GM21576 (cell line): Measurements from ENCODE around the gene ABCA3.

Experiments used
- ATAC-seq: cut with Tn5 transposase; IDR thresholded peaks from one replicate; pipeline ENCODE4 v1.9.1; 2021; ENCODE audit warnings: mild to moderate bottlenecking, moderate library complexity; ENCODE audit not compliant: unreplicated experiment

ABCA3 gene

DNA sequence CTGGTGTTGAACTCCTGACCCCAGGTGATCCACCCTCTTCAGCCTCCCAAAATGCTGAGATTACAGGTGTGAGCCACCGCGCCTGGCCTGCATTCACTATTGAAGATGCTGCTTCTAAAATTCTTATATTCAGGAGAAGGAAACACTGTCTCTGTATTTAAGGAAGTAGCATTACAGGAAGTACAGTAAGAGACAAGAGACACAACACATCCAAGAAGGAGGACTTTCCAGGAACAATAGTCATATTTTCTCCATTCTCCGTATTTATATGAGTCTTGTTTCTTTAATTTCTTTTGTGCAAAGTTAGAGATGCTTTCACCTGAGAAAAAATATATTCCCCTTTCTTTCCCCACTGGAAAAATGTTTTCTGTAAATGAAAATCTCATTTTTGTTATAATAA lies 18.3 kb upstream of the ABCA3 start:
- no peak for ATAC-seq

DNA sequence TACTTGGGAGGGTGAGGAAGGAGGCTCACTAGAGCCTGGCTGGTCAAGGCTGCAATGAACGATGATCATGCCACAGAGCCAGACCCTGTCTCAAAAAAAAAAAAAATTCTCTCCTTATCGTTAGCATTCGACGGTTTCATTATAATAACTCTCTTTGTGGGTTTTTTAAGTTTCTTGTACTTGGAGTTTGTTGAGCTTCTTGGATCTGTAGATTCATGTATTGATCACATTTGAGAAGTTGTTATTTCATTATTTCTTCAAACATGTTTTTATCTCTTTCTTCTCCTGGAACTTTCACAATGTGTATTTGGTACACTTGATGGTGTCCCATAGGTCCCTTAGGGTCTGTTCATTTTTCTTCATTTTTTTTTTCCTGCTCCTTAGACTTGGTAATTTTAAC lies 16.8 kb upstream of the ABCA3 start:
- ATAC-seq: no peak

DNA sequence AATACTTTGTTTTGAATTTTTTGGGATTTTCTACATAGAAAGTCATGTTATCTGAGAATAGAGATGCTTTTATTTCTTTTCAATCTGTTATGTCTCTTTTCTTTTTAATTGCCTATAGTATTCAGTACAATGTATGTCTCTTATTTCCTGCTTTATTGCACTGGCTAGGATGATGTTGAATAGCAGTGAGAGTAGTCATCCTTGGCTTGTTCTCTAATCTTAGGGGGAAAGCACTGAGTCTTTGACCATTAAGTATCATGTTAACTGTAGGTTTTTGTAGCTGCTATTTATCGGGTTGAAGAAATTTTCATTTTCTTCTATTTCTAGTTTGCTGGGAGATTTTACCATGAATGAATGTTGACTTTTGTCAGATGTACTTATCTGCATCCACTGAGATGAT lies 10.0 kb upstream of the ABCA3 start:
- no peak for ATAC-seq

- ATAC-seq: no peak
These were observed 2.7 kb upstream of the ABCA3 start for GRCh38 chr16:2343211-2343610.

- no peak for ATAC-seq
These were observed 1.2 kb upstream of the ABCA3 start for GRCh38 chr16:2341456-2342447.

GRCh38 chr16:2339521-2340484 lies 725 bp downstream of the ABCA3 start:
- peak; percentile 21 for ATAC-seq

GRCh38 chr16:2337431-2338296 lies 2.9 kb downstream of the ABCA3 start:
- ATAC-seq: no peak

- no peak for ATAC-seq
These were observed 5.1 kb downstream of the ABCA3 start for GRCh38 chr16:2335286-2335895.

DNA sequence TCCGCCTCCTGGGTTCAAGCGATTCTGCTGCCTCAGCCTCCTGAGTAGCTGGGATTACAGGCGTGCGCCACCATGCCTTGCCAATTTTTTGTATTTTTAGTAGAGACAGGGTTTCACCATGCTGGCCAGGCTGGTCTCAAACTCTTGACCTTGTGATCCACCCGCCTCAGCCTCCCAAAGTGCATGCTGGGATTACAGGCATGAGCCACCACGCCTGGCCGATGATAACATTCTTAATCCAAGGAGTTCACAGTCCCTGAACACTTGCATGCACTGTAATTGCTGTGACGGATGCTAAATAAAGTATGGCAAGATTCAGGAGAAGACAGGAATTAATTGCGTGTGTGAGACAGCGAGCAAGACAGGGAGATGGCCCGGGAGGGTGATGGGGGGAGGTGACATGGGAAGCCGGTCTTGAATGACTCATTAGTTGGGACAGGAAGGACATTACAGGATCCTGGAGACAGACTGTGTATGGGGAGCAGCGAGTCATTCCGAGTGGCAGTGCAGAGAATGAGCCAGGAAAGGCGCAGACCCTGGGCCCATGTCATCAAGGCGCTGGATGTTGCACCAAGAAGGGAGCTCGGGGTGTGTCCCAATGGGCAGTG lies 6.7 kb downstream of the ABCA3 start:
- ATAC-seq: no peak

- ATAC-seq: no peak
These were observed 7.3 kb downstream of the ABCA3 start for GRCh38 chr16:2333231-2333630.

GRCh38 chr16:2331931-2332267 lies 8.6 kb downstream of the ABCA3 start:
- ATAC-seq: no peak

GRCh38 chr16:2331199-2331930 lies 9.2 kb downstream of the ABCA3 start:
- ATAC-seq: no peak

DNA sequence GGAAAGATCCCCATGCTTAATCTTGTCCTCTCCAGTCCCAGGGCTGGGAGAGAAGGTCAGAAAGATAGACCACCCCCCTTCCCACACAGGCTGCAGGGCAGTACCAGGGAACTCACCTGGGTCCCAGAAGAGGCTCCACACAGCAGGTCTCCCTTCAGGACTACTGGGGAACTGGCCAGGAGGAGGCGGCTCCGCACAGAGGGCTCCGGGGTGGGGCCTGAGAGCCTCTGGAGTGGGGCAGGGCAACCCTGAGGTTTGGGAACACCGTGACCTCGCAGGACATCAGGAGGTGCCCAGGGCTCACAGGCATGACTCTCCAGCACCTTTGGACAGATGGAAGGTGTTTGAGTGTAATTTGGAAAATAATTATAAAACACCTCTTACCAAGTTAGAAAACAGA lies 11.0 kb downstream of the ABCA3 start:
- no peak for ATAC-seq

GRCh38 chr16:2328428-2328827 lies 12.1 kb downstream of the ABCA3 start:
- no peak for ATAC-seq

DNA sequence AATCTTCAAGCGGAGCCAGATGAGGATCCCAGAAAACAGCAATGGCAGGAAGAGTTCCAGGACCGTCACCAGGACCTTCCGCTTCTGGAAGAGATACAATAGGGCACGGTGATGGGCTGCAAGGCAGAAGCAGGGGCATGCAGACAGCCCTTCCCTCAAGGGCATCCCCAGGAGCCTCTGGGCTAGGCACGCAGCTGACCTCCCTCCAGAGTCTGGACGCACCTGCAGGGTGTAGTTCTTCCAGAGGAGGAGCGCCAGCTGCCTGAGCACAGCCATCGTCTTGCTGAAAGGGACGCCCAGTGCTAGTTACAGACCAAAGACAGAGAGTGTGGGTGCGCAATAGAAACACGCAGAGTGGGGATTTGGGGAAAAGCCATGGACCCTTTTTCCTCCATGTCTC lies 14.3 kb downstream of the ABCA3 start:
- ATAC-seq: no peak

DNA sequence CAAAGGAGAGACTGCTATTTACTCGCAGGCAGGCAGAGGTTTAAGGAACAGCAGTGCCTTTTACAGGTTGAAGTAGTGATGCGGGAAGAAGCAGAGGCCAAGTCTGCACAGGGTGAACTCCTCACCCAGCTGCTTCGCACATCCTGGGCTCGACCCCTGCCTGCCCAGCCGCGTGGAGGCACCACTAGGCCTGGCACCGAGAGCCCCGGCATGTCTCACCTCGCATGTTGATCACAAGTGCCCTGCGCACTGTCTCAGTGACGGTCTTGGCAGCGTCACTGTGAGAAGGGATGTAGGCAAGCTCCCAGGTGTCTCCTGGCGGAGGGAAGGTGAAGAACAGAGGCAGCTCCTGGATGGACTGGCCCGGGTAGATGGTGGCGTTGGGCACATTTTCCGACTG lies 14.7 kb downstream of the ABCA3 start:
- no peak for ATAC-seq

GRCh38 chr16:2325181-2325580 lies 15.3 kb downstream of the ABCA3 start:
- no peak for ATAC-seq

DNA sequence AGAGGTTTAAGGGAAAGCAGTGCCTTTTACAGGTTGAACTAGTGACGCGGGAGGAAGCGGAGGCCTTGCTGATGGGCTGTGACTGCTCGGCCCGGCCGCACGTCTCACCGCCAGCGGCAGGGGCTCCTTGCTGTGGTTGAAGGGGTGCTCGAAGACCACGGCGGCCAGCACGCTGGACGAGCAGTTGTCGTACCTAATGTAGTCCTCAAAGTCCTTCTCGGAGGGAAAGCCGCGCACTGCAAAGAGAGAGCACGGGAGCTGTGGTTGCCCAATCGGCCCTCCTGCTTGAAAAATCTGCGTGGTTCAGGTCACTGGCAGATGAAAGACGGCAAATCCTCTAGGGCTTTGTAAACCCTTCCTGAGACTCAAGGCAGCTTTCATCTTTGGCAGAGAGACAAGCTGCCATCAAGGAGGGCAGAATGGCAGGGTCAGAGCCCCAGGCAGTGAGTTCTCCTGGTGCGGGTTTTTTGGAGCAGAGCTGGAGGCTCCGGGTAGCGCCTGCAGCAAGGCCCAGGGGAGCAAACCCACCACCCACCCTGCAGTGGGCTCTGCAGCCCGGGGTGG lies 16.1 kb downstream of the ABCA3 start:
- no peak for ATAC-seq

DNA sequence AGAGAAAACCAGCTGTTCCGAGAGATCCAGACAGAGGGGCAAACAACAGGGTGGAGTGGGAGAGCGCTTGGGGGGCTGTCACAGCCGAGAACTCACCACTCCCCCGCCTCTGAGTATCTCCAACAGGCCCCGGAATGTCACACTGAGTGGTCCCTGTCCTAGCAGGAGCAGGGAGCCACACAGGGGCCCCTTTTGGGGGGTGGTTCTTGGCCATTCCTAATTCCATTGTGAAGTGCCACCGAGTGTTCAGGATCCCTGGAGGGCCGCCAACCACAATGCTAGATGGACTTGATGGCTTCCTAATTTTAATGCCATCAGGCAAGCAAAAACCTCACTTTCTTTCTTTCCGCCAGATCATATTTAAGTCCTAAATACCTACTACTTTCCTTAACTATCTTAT lies 16.8 kb downstream of the ABCA3 start:
- no peak for ATAC-seq
